ENCODE results near the gene PTCHD1.

Gene PTCHD1

GRCh38 chrX:23334848-23335599 lies at the start of gene PTCHD1:
Gene PTCHD1 (plus strand): TSS chrX:23334849. CDS start chrX:23334876, 27 bp downstream.
- in situ Hi-C loops (cut with HindIII; ENCODE audit: low sequenced_read_pairs), result no loop called here

GRCh38 chrX:23286731-23287130 lies 47.9 kb upstream of the PTCHD1 start:
- in situ Hi-C loops (cut with HindIII; ENCODE audit: low sequenced_read_pairs), result no loop called here

- in situ Hi-C loops (cut with HindIII; ENCODE audit: low sequenced_read_pairs), result no loop called here
Observed at GRCh38 chrX:23287191-23287725, 47.4 kb upstream of the PTCHD1 start.

- in situ Hi-C loops (cut with HindIII; ENCODE audit: low sequenced_read_pairs), result no loop called here
Observed at GRCh38 chrX:23292354-23292987, 42.2 kb upstream of the PTCHD1 start.

GRCh38 chrX:23292988-23293651 lies 41.5 kb upstream of the PTCHD1 start:
- in situ Hi-C loops (cut with HindIII; ENCODE audit: low sequenced_read_pairs), result no loop called here

- in situ Hi-C loops (cut with HindIII; ENCODE audit: low sequenced_read_pairs), result no loop called here
Observed at GRCh38 chrX:23304881-23305280, 29.8 kb upstream of the PTCHD1 start.

- in situ Hi-C loops (cut with HindIII; ENCODE audit: low sequenced_read_pairs), result no loop called here
Observed at GRCh38 chrX:23311731-23312130, 22.9 kb upstream of the PTCHD1 start.

- in situ Hi-C loops (cut with HindIII; ENCODE audit: low sequenced_read_pairs), result no loop called here
Observed at GRCh38 chrX:23312136-23312535, 22.5 kb upstream of the PTCHD1 start.

GRCh38 chrX:23317799-23318724 lies 16.6 kb upstream of the PTCHD1 start:
- in situ Hi-C loops (cut with HindIII; ENCODE audit: low sequenced_read_pairs), result no loop called here

- in situ Hi-C loops (cut with HindIII; ENCODE audit: low sequenced_read_pairs), result no loop called here
Observed at GRCh38 chrX:23327104-23327503, 7.5 kb upstream of the PTCHD1 start.

GRCh38 chrX:23331701-23332100 lies 2.9 kb upstream of the PTCHD1 start:
- in situ Hi-C loops (cut with HindIII; ENCODE audit: low sequenced_read_pairs), result no loop called here

- in situ Hi-C loops (cut with HindIII; ENCODE audit: low sequenced_read_pairs), result no loop called here
Observed at GRCh38 chrX:23332101-23332887, 2.4 kb upstream of the PTCHD1 start.

GRCh38 chrX:23332888-23333821 lies 1.5 kb upstream of the PTCHD1 start:
- in situ Hi-C loops (cut with HindIII; ENCODE audit: low sequenced_read_pairs), result no loop called here

- in situ Hi-C loops (cut with HindIII; ENCODE audit: low sequenced_read_pairs), result no loop called here
Observed at GRCh38 chrX:23333842-23334520, 668 bp upstream of the PTCHD1 start.

GRCh38 chrX:23334521-23334847 lies 165 bp upstream of the PTCHD1 start:
- in situ Hi-C loops (cut with HindIII; ENCODE audit: low sequenced_read_pairs), result no loop called here

GRCh38 chrX:23338334-23338733 lies 3.7 kb downstream of the PTCHD1 start:
- in situ Hi-C loops (cut with HindIII; ENCODE audit: low sequenced_read_pairs), result no loop called here

- in situ Hi-C loops (cut with HindIII; ENCODE audit: low sequenced_read_pairs), result no loop called here
Observed at GRCh38 chrX:23341452-23341851, 6.8 kb downstream of the PTCHD1 start.

- in situ Hi-C loops (cut with HindIII; ENCODE audit: low sequenced_read_pairs), result no loop called here
Observed at GRCh38 chrX:23344238-23344903, 9.7 kb downstream of the PTCHD1 start.

Measured in endothelial cell of hepatic sinusoid (primary cell).